HEK293 (cell line): ENCODE measurements around the gene TCF12.

Source experiments
- CTCF ChIA-PET: fragments of 350-600 bp; formaldehyde crosslinking; extraction: SDS; loops from one replicate; lab custom pipeline; 2021; ENCODE audit warnings: antibody characterized with exemption; lab: Yijun Ruan, JAX
- POLR2A ChIA-PET: fragments of 300-600 bp; formaldehyde crosslinking; extraction: SDS; loops from one replicate; lab custom pipeline; 2020; ENCODE audit warnings: antibody characterized with exemption, inconsistent platforms; lab: Yijun Ruan, JAX
- H3K27ac ChIP-seq: fragments of 200-500 bp; sonication (Bioruptor generic); 2 replicates; pipeline ENCODE4 v1.5.1; 2014; ENCODE audit warnings: low read depth, low read length, control low read depth, inconsistent platforms; ENCODE audit errors: extremely low read depth
- H3K36me3 ChIP-seq, 2 experiments: fragments of 200-500 bp in 1 of 2; sonication (Bioruptor generic) in 1 of 2; 1 replicate in 1 of 2; 2 replicates in 1 of 2; pipeline ENCODE4 v1.5.1; 2014 to 2017; ENCODE audit warnings: inconsistent platforms in 2 of 2, low read length in 2 of 2; ENCODE audit not compliant: control insufficient read depth in 2 of 2, insufficient read depth in 1 of 2
- H3K4me1 ChIP-seq: fragments of 200-500 bp; sonication (Bioruptor generic); 2 replicates; pipeline ENCODE4 v1.5.1; 2014; ENCODE audit warnings: mild to moderate bottlenecking, low read length, inconsistent platforms; ENCODE audit not compliant: control insufficient read depth, insufficient read depth
- H3K4me3 ChIP-seq: 2 replicates; pipeline ENCODE4 v1.5.1; 2011; ENCODE audit warnings: low read depth, mild to moderate bottlenecking, control low read depth, low read length, moderate library complexity
- H3K9me3 ChIP-seq: fragments of 200-500 bp; sonication (Bioruptor generic); 2 replicates; pipeline ENCODE4 v1.5.1; 2014; ENCODE audit warnings: low read depth, low read length, inconsistent platforms; ENCODE audit not compliant: control insufficient read depth, insufficient read depth
- OSR2 ChIP-seq: fragments of 450-650 bp; formaldehyde crosslinking; IDR thresholded peaks from 2 replicates; pipeline ENCODE4 v1.5.1; 2016; ENCODE audit warnings: missing biosample characterization, missing genetic modification characterization
- ZFHX2 ChIP-seq: fragments of 450-650 bp; formaldehyde crosslinking; conservative IDR thresholded peaks from 2 replicates; pipeline ENCODE4 v1.5.1; 2016; ENCODE audit warnings: missing biosample characterization, missing genetic modification characterization
- ZFP69B ChIP-seq: fragments of 450-650 bp; formaldehyde crosslinking; IDR thresholded peaks from 2 replicates; pipeline ENCODE4 v1.5.1; 2016; ENCODE audit warnings: missing biosample characterization, missing genetic modification characterization
- ZNF10 ChIP-seq: fragments of 450-650 bp; formaldehyde crosslinking; IDR thresholded peaks from 2 replicates; pipeline ENCODE4 v1.5.1; 2017; ENCODE audit warnings: missing biosample characterization, missing genetic modification characterization
- ZNF114 ChIP-seq: fragments of 450-650 bp; formaldehyde crosslinking; IDR thresholded peaks from 2 replicates; pipeline ENCODE4 v1.5.0; 2017; ENCODE audit warnings: missing biosample characterization, missing genetic modification characterization
- ZNF121 ChIP-seq: fragments of 450-650 bp; formaldehyde crosslinking; IDR thresholded peaks from 2 replicates; pipeline ENCODE4 v1.5.1; 2016; ENCODE audit warnings: missing biosample characterization, missing genetic modification characterization
- ZNF138 ChIP-seq: fragments of 450-650 bp; formaldehyde crosslinking; IDR thresholded peaks from 2 replicates; pipeline ENCODE4 v1.5.1; 2016; ENCODE audit warnings: missing biosample characterization, missing genetic modification characterization, borderline replicate concordance
- ZNF169 ChIP-seq: fragments of 450-650 bp; formaldehyde crosslinking; IDR thresholded peaks from 2 replicates; pipeline ENCODE4 v1.5.1; 2016; ENCODE audit warnings: missing biosample characterization, missing genetic modification characterization
- ZNF248 ChIP-seq: fragments of 450-650 bp; formaldehyde crosslinking; IDR thresholded peaks from 2 replicates; pipeline ENCODE4 v1.5.1; 2017; ENCODE audit warnings: missing biosample characterization, missing genetic modification characterization
- ZNF292 ChIP-seq: fragments of 450-650 bp; formaldehyde crosslinking; IDR thresholded peaks from 2 replicates; pipeline ENCODE4 v1.5.1; 2016; ENCODE audit warnings: low read depth, missing biosample characterization, missing genetic modification characterization, borderline replicate concordance
- ZNF341 ChIP-seq: fragments of 450-650 bp; formaldehyde crosslinking; IDR thresholded peaks from 2 replicates; pipeline ENCODE4; 2016; ENCODE audit warnings: low read depth, missing biosample characterization, missing genetic modification characterization
- ZNF354C ChIP-seq: fragments of 450-650 bp; formaldehyde crosslinking; IDR thresholded peaks from 2 replicates; pipeline ENCODE4 v1.5.1; 2016; ENCODE audit warnings: missing biosample characterization, missing genetic modification characterization, low read depth, borderline replicate concordance
- ZNF394 ChIP-seq: fragments of 450-650 bp; formaldehyde crosslinking; IDR thresholded peaks from 2 replicates; pipeline ENCODE4 v1.5.1; 2016; ENCODE audit warnings: missing biosample characterization, missing genetic modification characterization, mild to moderate bottlenecking, moderate library complexity, borderline replicate concordance
- ZNF501 ChIP-seq: fragments of 450-650 bp; formaldehyde crosslinking; IDR thresholded peaks from 2 replicates; pipeline ENCODE4 v1.5.1; 2016; ENCODE audit warnings: missing biosample characterization, missing genetic modification characterization
- ZNF548 ChIP-seq: fragments of 450-650 bp; formaldehyde crosslinking; IDR thresholded peaks from 2 replicates; pipeline ENCODE4 v1.5.1; 2016; ENCODE audit warnings: missing biosample characterization, missing genetic modification characterization
- ZNF555 ChIP-seq: fragments of 450-650 bp; formaldehyde crosslinking; conservative IDR thresholded peaks from 2 replicates; pipeline ENCODE4 v1.5.1; 2017; ENCODE audit warnings: missing biosample characterization, mild to moderate bottlenecking, missing genetic modification characterization, inconsistent platforms
- ZNF623 ChIP-seq: fragments of 450-650 bp; formaldehyde crosslinking; IDR thresholded peaks from 2 replicates; pipeline ENCODE4 v1.5.1; 2016; ENCODE audit warnings: missing biosample characterization, missing genetic modification characterization
- ZNF624 ChIP-seq: fragments of 450-650 bp; formaldehyde crosslinking; IDR thresholded peaks from 2 replicates; pipeline ENCODE4 v1.5.1; 2017; ENCODE audit warnings: missing biosample characterization, missing genetic modification characterization
- ZNF677 ChIP-seq: fragments of 450-650 bp; IDR thresholded peaks from 2 replicates; pipeline ENCODE4 v1.5.0; 2018; ENCODE audit warnings: missing biosample characterization, mild to moderate bottlenecking, missing genetic modification characterization, moderate library complexity
- TF ChIP-seq, protein P1 (sequence below): fragments of 450-650 bp; formaldehyde crosslinking; IDR thresholded peaks from 2 replicates; pipeline ENCODE4 v1.5.1; 2017; ENCODE audit warnings: missing biosample characterization, mild to moderate bottlenecking, missing genetic modification characterization, moderate library complexity
- TF ChIP-seq, protein P2 (sequence below): fragments of 450-650 bp; formaldehyde crosslinking; IDR thresholded peaks from 2 replicates; pipeline ENCODE4 v1.5.1; 2016; ENCODE audit warnings: missing biosample characterization, missing genetic modification characterization
- TF ChIP-seq, protein P3 (sequence below): fragments of 450-650 bp; formaldehyde crosslinking; IDR thresholded peaks from 2 replicates; pipeline ENCODE4 v1.5.1; 2017; ENCODE audit warnings: missing biosample characterization, missing genetic modification characterization
- TF ChIP-seq, protein P4 (sequence below): fragments of 450-650 bp; formaldehyde crosslinking; conservative IDR thresholded peaks from 2 replicates; pipeline ENCODE4 v1.5.1; 2016; ENCODE audit warnings: low read depth, missing biosample characterization, missing genetic modification characterization
- TF ChIP-seq, protein P5 (sequence below): fragments of 450-650 bp; formaldehyde crosslinking; IDR thresholded peaks from 2 replicates; pipeline ENCODE4 v1.5.1; 2017; ENCODE audit warnings: missing biosample characterization, missing genetic modification characterization
- TF ChIP-seq, protein P6 (sequence below): fragments of 450-650 bp; formaldehyde crosslinking; IDR thresholded peaks from 2 replicates; pipeline ENCODE4 v1.5.1; 2016; ENCODE audit warnings: missing biosample characterization, missing genetic modification characterization

TCF12 gene

DNA sequence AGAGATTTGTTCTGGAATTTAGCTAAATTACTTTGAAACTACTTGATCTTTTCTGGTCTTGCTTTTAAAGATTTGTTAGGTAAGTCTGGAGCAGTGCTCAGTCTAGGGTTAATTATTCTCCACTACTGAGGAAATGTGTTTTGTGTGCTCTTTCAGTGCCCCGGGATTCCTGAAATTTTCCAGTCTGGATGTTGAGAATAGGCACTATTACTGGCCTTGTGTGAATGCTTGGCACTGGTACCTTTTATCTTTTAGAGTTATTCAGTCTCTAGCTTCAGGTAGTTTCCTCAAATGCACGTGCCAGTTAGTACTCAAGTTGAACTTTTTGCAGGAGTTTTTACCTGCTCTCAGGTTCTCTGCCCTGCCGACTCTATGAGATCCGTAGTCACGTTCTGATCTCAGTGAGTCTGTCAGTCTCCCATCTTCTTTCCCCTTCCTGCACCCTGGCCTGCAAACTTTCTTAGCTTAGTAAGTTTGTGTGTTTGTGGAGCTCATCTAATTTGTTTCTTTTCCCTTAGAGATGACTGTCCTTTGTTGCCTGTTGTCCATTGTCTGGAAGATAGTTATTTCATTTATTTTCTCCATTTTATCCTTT is 39.5 kb downstream of the TCF12 start:
- Histone ChIP-seq H3K27ac (no peak overlapping the region), H3K9me3 (no peaks in the 10 kb centered on the region), H3K4me1 (no peaks in the 10 kb centered on the region), H3K4me3 (no peak overlapping the region), H3K36me3 (no peaks in the 10 kb centered on the region; a peak in 1 of 3 replicates)
- TF ChIP-seq OSR2 (tag by site-specific recombination) (no peak), ZNF624 (no peak), ZNF138 (tag by site-specific recombination) (no peak), ZNF248 (tag by site-specific recombination) (no peak), ZNF341 (tag by site-specific recombination) (no peak), ZNF292 (no peak), ZNF548 (tag by site-specific recombination) (no peak), ZNF623 (no peak), ZNF501 (tag by site-specific recombination) (no peak), ZNF114 (tag by site-specific recombination) (no peak), ZNF10 (no peak), ZNF394 (no peak)
- TF ChIP-seq, protein P1, sequence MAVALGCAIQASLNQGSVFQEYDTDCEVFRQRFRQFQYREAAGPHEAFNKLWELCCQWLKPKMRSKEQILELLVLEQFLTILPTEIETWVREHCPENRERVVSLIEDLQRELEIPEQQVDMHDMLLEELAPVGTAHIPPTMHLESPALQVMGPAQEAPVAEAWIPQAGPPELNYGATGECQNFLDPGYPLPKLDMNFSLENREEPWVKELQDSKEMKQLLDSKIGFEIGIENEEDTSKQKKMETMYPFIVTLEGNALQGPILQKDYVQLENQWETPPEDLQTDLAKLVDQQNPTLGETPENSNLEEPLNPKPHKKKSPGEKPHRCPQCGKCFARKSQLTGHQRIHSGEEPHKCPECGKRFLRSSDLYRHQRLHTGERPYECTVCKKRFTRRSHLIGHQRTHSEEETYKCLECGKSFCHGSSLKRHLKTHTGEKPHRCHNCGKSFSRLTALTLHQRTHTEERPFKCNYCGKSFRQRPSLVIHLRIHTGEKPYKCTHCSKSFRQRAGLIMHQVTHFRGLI (tag by site-specific recombination) = no peak
- TF ChIP-seq, protein P2, sequence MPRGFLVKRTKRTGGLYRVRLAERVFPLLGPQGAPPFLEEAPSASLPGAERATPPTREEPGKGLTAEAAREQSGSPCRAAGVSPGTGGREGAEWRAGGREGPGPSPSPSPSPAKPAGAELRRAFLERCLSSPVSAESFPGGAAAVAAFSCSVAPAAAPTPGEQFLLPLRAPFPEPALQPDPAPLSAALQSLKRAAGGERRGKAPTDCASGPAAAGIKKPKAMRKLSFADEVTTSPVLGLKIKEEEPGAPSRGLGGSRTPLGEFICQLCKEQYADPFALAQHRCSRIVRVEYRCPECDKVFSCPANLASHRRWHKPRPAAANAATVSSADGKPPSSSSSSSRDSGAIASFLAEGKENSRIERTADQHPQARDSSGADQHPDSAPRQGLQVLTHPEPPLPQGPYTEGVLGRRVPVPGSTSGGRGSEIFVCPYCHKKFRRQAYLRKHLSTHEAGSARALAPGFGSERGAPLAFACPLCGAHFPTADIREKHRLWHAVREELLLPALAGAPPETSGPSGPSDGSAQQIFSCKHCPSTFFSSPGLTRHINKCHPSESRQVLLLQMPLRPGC (tag by site-specific recombination) = no peak
- TF ChIP-seq, protein P3, sequence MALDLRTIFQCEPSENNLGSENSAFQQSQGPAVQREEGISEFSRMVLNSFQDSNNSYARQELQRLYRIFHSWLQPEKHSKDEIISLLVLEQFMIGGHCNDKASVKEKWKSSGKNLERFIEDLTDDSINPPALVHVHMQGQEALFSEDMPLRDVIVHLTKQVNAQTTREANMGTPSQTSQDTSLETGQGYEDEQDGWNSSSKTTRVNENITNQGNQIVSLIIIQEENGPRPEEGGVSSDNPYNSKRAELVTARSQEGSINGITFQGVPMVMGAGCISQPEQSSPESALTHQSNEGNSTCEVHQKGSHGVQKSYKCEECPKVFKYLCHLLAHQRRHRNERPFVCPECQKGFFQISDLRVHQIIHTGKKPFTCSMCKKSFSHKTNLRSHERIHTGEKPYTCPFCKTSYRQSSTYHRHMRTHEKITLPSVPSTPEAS = no peak
- TF ChIP-seq, protein P4, sequence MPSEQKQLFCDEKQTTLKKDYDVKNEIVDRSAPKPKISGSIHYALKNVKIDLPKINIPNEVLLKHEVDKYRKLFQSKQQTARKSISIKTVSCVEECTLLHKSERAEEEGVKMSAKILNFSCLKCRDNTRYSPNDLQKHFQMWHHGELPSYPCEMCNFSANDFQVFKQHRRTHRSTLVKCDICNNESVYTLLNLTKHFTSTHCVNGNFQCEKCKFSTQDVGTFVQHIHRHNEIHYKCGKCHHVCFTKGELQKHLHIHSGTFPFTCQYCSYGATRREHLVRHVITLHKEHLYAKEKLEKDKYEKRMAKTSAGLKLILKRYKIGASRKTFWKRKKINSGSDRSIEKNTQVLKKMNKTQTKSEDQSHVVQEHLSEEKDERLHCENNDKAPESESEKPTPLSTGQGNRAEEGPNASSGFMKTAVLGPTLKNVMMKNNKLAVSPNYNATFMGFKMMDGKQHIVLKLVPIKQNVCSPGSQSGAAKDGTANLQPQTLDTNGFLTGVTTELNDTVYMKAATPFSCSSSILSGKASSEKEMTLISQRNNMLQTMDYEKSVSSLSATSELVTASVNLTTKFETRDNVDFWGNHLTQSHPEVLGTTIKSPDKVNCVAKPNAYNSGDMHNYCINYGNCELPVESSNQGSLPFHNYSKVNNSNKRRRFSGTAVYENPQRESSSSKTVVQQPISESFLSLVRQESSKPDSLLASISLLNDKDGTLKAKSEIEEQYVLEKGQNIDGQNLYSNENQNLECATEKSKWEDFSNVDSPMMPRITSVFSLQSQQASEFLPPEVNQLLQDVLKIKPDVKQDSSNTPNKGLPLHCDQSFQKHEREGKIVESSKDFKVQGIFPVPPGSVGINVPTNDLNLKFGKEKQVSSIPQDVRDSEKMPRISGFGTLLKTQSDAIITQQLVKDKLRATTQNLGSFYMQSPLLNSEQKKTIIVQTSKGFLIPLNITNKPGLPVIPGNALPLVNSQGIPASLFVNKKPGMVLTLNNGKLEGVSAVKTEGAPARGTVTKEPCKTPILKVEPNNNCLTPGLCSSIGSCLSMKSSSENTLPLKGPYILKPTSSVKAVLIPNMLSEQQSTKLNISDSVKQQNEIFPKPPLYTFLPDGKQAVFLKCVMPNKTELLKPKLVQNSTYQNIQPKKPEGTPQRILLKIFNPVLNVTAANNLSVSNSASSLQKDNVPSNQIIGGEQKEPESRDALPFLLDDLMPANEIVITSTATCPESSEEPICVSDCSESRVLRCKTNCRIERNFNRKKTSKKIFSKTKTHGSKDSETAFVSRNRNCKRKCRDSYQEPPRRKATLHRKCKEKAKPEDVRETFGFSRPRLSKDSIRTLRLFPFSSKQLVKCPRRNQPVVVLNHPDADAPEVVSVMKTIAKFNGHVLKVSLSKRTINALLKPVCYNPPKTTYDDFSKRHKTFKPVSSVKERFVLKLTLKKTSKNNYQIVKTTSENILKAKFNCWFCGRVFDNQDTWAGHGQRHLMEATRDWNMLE (tag by site-specific recombination) = no peak
- ChIA-PET CTCF (interaction anchor here (0.6 kb wide), 1 partner anchor 70 kb away, joined by 3 read pairs; no protein-coding TSS in a partner anchor), POLR2A (no interaction called here)

DNA sequence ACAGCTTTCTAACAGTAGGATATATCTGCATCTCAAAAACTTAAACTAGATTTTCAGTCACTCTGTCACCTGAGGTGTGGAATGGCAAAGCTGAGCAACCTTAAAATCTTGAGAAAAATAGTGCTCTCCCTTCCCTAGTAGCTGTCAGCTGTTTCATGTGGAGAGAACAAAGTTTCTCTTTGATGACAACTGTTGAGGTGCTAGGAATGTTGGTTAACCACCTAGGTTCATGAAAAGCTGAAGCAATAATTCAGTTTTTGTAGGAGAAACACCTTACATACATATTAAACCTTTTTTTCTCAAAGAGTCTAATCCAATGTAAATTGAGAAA is 40.8 kb downstream of the TCF12 start:
- ChIA-PET CTCF (no interaction called here), POLR2A (no interaction called here)
- Histone ChIP-seq H3K9me3 (no peaks in the 10 kb centered on the region), H3K36me3 (no peaks in the 10 kb centered on the region; a peak in 1 of 3 replicates), H3K27ac (no peak overlapping the region), H3K4me3 (no peak overlapping the region), H3K4me1 (peaks cover 4% of the 10 kb centered on the region)
- TF ChIP-seq, protein P5, sequence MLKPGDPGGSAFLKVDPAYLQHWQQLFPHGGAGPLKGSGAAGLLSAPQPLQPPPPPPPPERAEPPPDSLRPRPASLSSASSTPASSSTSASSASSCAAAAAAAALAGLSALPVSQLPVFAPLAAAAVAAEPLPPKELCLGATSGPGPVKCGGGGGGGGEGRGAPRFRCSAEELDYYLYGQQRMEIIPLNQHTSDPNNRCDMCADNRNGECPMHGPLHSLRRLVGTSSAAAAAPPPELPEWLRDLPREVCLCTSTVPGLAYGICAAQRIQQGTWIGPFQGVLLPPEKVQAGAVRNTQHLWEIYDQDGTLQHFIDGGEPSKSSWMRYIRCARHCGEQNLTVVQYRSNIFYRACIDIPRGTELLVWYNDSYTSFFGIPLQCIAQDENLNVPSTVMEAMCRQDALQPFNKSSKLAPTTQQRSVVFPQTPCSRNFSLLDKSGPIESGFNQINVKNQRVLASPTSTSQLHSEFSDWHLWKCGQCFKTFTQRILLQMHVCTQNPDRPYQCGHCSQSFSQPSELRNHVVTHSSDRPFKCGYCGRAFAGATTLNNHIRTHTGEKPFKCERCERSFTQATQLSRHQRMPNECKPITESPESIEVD (tag by site-specific recombination) = no peak
- no peak for TF ChIP-seq ZNF555 (tag by site-specific recombination)
- TF ChIP-seq ZNF354C = no peak
- TF ChIP-seq ZFHX2 (tag by site-specific recombination) = no peak
- no peak for TF ChIP-seq ZNF677 (tag by site-specific recombination)
- TF ChIP-seq, protein P6, sequence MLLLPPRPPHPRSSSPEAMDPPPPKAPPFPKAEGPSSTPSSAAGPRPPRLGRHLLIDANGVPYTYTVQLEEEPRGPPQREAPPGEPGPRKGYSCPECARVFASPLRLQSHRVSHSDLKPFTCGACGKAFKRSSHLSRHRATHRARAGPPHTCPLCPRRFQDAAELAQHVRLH = no peak
- no peak for TF ChIP-seq ZNF169
- no peak for TF ChIP-seq ZNF121 (tag by site-specific recombination)
- no peak for TF ChIP-seq ZFP69B (tag by site-specific recombination)
